Neural crest cell (in vitro differentiated cells): ENCODE measurements around the gene MSGN1. TPM values are rescaled to one million over a fixed set of nuclear protein-coding genes. Genes with fewer than 3 reads are reported as not detected.

ENCODE experiments used
- DNase-seq: peaks from one replicate; pipeline ENCODE4 v3.0.0; 2021; ENCODE audit warnings: low read depth, mixed read lengths, low spot score
- H3K27ac Mint-ChIP-seq: one replicate; pipeline ENCODE4 v1.8.0; 2021; ENCODE audit warnings: mild to moderate bottlenecking, mixed read lengths; ENCODE audit not compliant: unreplicated experiment
- H3K27me3 Mint-ChIP-seq: 2 replicates; pipeline ENCODE4 v1.8.0; 2021; ENCODE audit warnings: low read depth, mild to moderate bottlenecking, mixed read lengths
- H3K36me3 Mint-ChIP-seq: 2 replicates; pipeline ENCODE4 v1.8.0; 2021; ENCODE audit warnings: low read depth, mild to moderate bottlenecking, mixed read lengths
- H3K4me1 Mint-ChIP-seq: 2 replicates; pipeline ENCODE4 v1.8.0; 2021; ENCODE audit warnings: mixed read lengths
- H3K4me3 Mint-ChIP-seq: one replicate; pipeline ENCODE4 v1.8.0; 2021; ENCODE audit warnings: mild to moderate bottlenecking, mixed read lengths
- H3K9me3 Mint-ChIP-seq: 2 replicates; pipeline ENCODE4 v1.8.0; 2021; ENCODE audit warnings: mixed read lengths
- total RNA-seq: library from RNA; stranded (reverse); gene quantifications from 2 replicates; pipeline ENCODE4 v1.2.1, GENCODE V29; 2021
- TF ChIP-seq, protein P1 (sequence below): fragments of 200-600 bp; sonication (generic); conservative IDR thresholded peaks from 2 replicates; pipeline ENCODE4 v1.5.0; 2021; ENCODE audit warnings: antibody characterized with exemption, mild to moderate bottlenecking

The MSGN1 gene
- total RNA-seq, 1 donor from 2014 or later: not detected

DNA sequence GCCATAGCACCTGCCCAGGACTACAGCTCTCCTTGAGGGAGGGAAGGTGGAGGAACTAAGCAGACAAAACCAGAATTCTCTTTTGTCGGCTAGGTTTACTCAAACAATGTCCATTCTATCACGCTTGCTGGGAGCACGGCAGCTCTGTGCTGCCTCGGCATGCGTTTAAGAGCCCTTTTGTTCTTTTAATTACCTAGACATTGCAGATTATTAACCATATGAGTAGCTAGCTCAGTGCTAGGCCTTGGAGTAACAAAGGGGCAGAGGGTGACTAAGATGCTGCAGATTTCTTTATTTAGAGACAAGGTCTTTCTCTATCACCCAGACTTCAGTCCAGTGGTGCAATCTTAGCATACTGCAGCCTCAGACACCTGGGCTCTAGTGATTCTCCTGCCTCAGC lies 11.1 kb downstream of the MSGN1 start:
- peaks cover 22% of the 10 kb centered on the region for H3K4me1 Mint-ChIP-seq
- TF ChIP-seq, protein P1, sequence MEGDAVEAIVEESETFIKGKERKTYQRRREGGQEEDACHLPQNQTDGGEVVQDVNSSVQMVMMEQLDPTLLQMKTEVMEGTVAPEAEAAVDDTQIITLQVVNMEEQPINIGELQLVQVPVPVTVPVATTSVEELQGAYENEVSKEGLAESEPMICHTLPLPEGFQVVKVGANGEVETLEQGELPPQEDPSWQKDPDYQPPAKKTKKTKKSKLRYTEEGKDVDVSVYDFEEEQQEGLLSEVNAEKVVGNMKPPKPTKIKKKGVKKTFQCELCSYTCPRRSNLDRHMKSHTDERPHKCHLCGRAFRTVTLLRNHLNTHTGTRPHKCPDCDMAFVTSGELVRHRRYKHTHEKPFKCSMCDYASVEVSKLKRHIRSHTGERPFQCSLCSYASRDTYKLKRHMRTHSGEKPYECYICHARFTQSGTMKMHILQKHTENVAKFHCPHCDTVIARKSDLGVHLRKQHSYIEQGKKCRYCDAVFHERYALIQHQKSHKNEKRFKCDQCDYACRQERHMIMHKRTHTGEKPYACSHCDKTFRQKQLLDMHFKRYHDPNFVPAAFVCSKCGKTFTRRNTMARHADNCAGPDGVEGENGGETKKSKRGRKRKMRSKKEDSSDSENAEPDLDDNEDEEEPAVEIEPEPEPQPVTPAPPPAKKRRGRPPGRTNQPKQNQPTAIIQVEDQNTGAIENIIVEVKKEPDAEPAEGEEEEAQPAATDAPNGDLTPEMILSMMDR: no peak
- H3K27ac Mint-ChIP-seq: no peak overlapping the region
- no peak overlapping the region for H3K4me3 Mint-ChIP-seq
- no peaks in the 10 kb centered on the region for H3K9me3 Mint-ChIP-seq
- no peaks in the 10 kb centered on the region for H3K36me3 Mint-ChIP-seq
- peaks cover 30% of the 10 kb centered on the region for H3K27me3 Mint-ChIP-seq
- DNase-seq: no peak

DNA sequence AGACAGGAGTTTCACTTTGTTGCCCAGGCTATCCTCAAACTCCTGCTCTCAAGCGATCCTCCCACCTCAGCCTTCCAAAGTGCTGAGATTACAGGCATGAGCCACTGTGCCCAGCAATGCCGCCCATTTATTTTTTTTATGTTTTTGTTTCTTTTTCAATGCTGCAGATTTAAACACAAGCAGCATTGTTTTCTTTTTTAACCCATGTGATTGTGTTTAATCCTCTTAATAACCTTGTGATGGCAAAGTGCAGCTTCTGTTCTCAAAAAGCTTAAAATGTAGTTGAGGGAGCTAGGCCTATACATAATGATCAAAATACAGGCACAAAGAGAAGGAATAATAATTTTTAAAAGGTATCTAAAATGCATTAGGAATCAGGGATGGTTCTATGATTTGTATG lies 11.5 kb downstream of the MSGN1 start:
- TF ChIP-seq, protein P1: no peak
- H3K36me3 Mint-ChIP-seq: no peaks in the 10 kb centered on the region
- no peaks in the 10 kb centered on the region for H3K9me3 Mint-ChIP-seq
- H3K4me1 Mint-ChIP-seq: peaks cover 17% of the 10 kb centered on the region
- DNase-seq: no peak
- H3K4me3 Mint-ChIP-seq: no peak overlapping the region
- H3K27ac Mint-ChIP-seq: no peak overlapping the region
- peaks cover 30% of the 10 kb centered on the region for H3K27me3 Mint-ChIP-seq

DNA sequence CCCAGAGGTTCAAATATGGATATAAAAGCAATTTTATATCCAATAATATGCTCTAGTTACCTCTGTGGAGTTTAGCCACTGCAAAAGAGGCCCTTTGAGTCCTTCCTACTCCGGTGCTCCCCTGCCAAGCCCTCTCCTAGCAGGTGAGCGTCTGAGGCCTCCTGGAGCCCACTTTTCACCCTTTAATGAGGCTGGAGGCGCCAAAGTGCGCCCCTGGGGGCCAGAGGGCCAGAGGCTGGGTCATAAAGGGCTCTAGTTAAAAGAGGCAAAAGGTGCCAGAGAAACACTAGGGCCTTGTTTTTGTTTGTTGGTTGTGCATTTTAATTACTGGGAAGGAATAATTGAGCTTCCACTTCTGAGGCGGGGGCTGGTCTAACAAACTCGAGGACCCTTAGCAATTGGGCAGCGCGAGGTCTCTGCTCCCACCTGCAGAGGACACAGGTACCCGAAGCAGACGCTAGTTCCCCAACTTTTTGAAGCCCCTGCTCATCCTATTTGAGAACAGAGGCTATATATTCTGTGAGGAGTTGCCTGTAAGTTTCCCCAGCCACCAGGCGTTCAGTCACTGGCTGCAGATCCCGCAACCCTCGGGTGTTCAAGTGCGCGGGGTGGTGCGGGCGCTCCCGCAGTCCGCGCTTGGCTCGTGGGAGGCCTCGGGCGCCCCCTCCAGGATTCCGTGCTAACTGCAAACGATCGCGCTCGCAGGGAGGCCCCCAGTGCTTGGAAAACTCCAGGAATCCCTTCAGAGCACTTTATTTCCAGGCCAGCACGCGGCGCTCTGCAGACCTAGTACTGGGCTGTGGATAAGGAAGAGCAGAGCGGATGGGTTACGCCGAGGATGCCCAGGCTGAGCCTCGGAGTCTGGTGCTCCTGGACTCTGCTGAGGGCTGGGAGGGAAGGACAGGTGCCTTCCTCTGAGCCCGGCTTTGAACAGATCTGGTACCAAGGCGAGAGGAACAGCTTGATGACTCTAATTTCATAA lies 14.1 kb downstream of the MSGN1 start:
- H3K36me3 Mint-ChIP-seq: no peaks in the 10 kb centered on the region
- H3K9me3 Mint-ChIP-seq: no peaks in the 10 kb centered on the region
- no peak overlapping the region for H3K27ac Mint-ChIP-seq
- peaks cover 7% of the 10 kb centered on the region for H3K4me1 Mint-ChIP-seq
- TF ChIP-seq, protein P1: peak; percentile 82
- peaks cover 32% of the 10 kb centered on the region for H3K27me3 Mint-ChIP-seq
- H3K4me3 Mint-ChIP-seq: no peak overlapping the region
- peak; percentile 89 for DNase-seq

DNA sequence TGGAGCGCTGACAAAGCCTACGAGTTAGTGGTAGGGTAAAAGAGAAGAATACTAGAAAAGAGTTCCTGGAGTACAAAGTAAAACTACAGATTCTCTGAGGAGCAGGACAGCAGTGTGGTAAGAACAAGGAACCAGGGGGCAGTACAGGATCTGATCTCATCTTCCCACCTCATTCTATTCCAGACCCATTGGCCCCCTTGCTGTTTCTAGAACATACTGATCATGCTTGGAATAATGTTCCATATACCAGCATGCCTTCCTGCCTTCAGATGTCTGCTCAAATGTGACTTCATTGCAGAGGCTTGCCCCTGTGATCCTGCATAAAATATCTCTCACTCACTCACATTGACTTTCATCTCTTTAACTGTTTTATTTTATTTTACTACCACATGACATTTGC lies 19.3 kb downstream of the MSGN1 start:
- Mint-ChIP-seq H3K36me3 (no peaks in the 10 kb centered on the region), H3K27me3 (peaks cover 13% of the 10 kb centered on the region), H3K4me3 (no peak overlapping the region), H3K9me3 (no peaks in the 10 kb centered on the region), H3K27ac (no peak overlapping the region), H3K4me1 (peaks cover 7% of the 10 kb centered on the region)
- no peak for DNase-seq
- TF ChIP-seq, protein P1: no peak

DNA sequence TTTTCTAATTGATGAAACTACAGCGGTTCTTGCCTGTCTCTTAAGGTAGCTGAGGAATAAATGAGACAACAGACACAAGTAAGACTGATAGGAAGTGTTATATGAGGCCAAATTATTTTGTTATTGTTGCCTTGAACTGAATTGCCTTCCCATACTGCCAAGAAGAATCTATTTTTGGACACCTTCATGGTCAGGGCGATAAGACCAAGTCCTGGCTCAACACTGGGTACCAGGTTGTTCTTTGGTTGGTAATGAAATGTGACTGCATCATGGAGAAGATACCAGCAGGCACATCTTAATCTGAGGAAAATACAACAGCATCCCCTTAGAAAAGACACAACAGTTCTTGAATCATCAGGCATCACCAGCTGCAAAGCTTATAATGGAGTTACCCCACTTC lies 23.7 kb downstream of the MSGN1 start:
- no peak for DNase-seq
- Mint-ChIP-seq H3K4me1 (no peaks in the 10 kb centered on the region), H3K27ac (no peak overlapping the region), H3K36me3 (no peaks in the 10 kb centered on the region), H3K9me3 (no peaks in the 10 kb centered on the region), H3K27me3 (peaks cover 5% of the 10 kb centered on the region), H3K4me3 (no peak overlapping the region)
- TF ChIP-seq, protein P1: no peak
